NCI-H2171 treated with DMSO at 0.1 percent for 48 hours (cell line): Measurements from ENCODE around the gene ERBB4.

Experiments
- DNase-seq: peaks from one replicate; lab custom pipeline; 2025; lab: John Stamatoyannopoulos, UW

Gene ERBB4

GRCh38 chr2:211823886-211824479 lies 714.6 kb downstream of the ERBB4 start:
- DNase-seq: no peak

GRCh38 chr2:211822686-211823335 lies 715.8 kb downstream of the ERBB4 start:
- no peak for DNase-seq

- DNase-seq: peak; percentile 23
Measured at GRCh38 chr2:211816754-211817153, 721.8 kb downstream of the ERBB4 start.

- DNase-seq: no peak
Measured at GRCh38 chr2:211812587-211812986, 726.0 kb downstream of the ERBB4 start.

GRCh38 chr2:211802666-211803065 lies 735.9 kb downstream of the ERBB4 start:
- DNase-seq: peak; percentile 73

GRCh38 chr2:211800001-211800400 lies 738.6 kb downstream of the ERBB4 start:
- DNase-seq: no peak

GRCh38 chr2:211798868-211799267 lies 739.7 kb downstream of the ERBB4 start:
- no peak for DNase-seq

- no peak for DNase-seq
Measured at GRCh38 chr2:211793690-211794089, 744.9 kb downstream of the ERBB4 start.

GRCh38 chr2:211789982-211790381 lies 748.6 kb downstream of the ERBB4 start:
- DNase-seq: no peak

GRCh38 chr2:211766689-211767088 lies 771.9 kb downstream of the ERBB4 start:
- no peak for DNase-seq

- DNase-seq: no peak
Measured at GRCh38 chr2:211762479-211762878, 776.1 kb downstream of the ERBB4 start.

GRCh38 chr2:211760103-211760502 lies 778.5 kb downstream of the ERBB4 start:
- DNase-seq: no peak

GRCh38 chr2:211756266-211756665 lies 782.3 kb downstream of the ERBB4 start:
- DNase-seq: no peak

- DNase-seq: no peak
Measured at GRCh38 chr2:211755187-211755586, 783.4 kb downstream of the ERBB4 start.

- peak; percentile 33 for DNase-seq
Measured at GRCh38 chr2:211751848-211752247, 786.8 kb downstream of the ERBB4 start.

GRCh38 chr2:211748339-211748738 lies 790.3 kb downstream of the ERBB4 start:
- DNase-seq: no peak

- peak; percentile 71 for DNase-seq
Measured at GRCh38 chr2:211745295-211746097, 793.1 kb downstream of the ERBB4 start.

GRCh38 chr2:211744379-211744778 lies 794.2 kb downstream of the ERBB4 start:
- DNase-seq: no peak

- no peak for DNase-seq
Measured at GRCh38 chr2:211741966-211742365, 796.6 kb downstream of the ERBB4 start.

GRCh38 chr2:211737282-211737681 lies 801.3 kb downstream of the ERBB4 start:
- no peak for DNase-seq

GRCh38 chr2:211730215-211730614 lies 808.4 kb downstream of the ERBB4 start:
- DNase-seq: no peak

GRCh38 chr2:211729433-211729832 lies 809.2 kb downstream of the ERBB4 start:
- no peak for DNase-seq

- DNase-seq: no peak
Measured at GRCh38 chr2:211724933-211725332, 813.7 kb downstream of the ERBB4 start.
